Transverse colon (tissue), 4 donors: ENCODE measurements around the gene NR4A1.

ENCODE experiments used
- EP300 ChIP-seq: sonication (generic); formaldehyde crosslinking; IDR thresholded peaks from one replicate; pipeline ENCODE4 v1.6.1; 2017; ENCODE audit warnings: antibody characterized with exemption, low read depth
- POLR2A ChIP-seq: fragments of 450-650 bp; IDR thresholded peaks from one replicate; pipeline ENCODE4 v1.6.1; 2016; ENCODE audit warnings: antibody characterized with exemption, mild to moderate bottlenecking, moderate library complexity
- POLR2AphosphoS5 ChIP-seq, 3 donors: sonication (generic); formaldehyde crosslinking; IDR thresholded peaks; one replicate each; pipeline ENCODE4 v1.6.1; 2016; ENCODE audit warnings: antibody characterized with exemption in 3 of 3
- TF ChIP-seq, protein P1 (sequence below), 5 experiments: fragments of 200-600 bp in 3 of 5; fragments of 450-650 bp in 2 of 5; sonication (generic) in 3 of 5; IDR thresholded peaks; 1 replicate in 2 of 5; 2 replicates in 3 of 5; pipeline ENCODE4 v1.5.1; 2016 to 2017; ENCODE audit warnings: antibody characterized with exemption in 5 of 5, inconsistent platforms in 3 of 5, mild to moderate bottlenecking in 2 of 5, moderate library complexity in 1 of 5

DNA sequence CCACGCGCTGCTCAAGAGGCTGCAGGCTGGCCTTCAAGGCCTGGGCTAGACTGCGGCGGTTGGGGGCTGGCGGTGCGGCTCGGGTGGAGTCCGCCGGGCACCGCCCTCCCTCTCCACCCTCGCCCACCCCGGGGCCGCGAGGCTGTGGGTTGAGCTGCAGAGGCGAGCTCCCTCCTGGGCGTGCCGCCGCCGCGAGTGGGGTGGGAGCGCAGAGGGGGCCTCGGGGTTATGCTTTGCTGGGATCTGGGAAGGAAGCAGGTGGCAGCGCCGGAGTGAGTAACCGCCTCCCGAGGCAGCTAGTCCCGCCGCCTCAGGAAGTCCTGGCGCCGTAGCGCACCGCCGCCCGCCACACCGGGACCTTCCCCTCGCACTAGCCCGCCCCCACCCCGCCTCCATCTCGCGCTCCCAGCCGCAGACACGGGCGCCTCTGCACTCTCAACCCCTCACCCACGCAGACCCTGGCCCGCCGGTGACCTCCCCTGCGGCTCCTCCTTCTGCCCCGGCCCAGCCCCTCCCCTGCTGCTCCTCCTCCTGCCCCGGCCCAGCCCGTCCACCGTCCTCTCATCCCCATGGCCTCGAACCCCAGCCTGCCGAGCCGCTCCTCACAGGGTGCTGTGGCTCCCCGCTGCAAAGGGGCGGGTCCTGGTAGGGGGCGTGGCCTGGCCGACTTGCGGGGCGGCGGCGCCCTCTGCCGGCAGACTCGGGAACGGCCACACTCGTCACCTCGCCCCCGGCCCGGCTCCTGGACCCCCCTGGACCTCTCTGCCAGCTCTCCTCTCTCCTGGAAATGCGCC is 27.9 kb upstream of the NR4A1 start:
- TF ChIP-seq, protein P1, sequence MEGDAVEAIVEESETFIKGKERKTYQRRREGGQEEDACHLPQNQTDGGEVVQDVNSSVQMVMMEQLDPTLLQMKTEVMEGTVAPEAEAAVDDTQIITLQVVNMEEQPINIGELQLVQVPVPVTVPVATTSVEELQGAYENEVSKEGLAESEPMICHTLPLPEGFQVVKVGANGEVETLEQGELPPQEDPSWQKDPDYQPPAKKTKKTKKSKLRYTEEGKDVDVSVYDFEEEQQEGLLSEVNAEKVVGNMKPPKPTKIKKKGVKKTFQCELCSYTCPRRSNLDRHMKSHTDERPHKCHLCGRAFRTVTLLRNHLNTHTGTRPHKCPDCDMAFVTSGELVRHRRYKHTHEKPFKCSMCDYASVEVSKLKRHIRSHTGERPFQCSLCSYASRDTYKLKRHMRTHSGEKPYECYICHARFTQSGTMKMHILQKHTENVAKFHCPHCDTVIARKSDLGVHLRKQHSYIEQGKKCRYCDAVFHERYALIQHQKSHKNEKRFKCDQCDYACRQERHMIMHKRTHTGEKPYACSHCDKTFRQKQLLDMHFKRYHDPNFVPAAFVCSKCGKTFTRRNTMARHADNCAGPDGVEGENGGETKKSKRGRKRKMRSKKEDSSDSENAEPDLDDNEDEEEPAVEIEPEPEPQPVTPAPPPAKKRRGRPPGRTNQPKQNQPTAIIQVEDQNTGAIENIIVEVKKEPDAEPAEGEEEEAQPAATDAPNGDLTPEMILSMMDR (IDR thresholded peaks at IDR 0.05): peak; percentile 97 to 99 (median 98)
- TF ChIP-seq POLR2A: no peak
- no peak for TF ChIP-seq EP300
- peak in 1 of 3 donors; percentile 5 for TF ChIP-seq POLR2AphosphoS5 (IDR thresholded peaks at IDR 0.05)
